ENCODE measurements around the gene PCBP3. TPM values are rescaled to one million over a fixed set of nuclear protein-coding genes. Genes with fewer than 3 reads are reported as not detected.
"Not testable (repeated sequence)": the region's sequence is repeated elsewhere in the genome, so short reads cannot be mapped to it uniquely, and the experiment has no call there.

The PCBP3 gene
- polyA plus RNA-seq, 3 donors, result 1.7 to 2.5 (median 2.4) TPM

- not testable (repeated sequence) for DNase-seq (ENCODE audit: extremely low read depth in 1 of 11, low read depth in 9 of 11, low spot score in 4 of 11)
Observed at GRCh38 chr21:45815781-45816180, 172.3 kb downstream of the PCBP3 start.

- no peak for DNase-seq (ENCODE audit: extremely low read depth in 1 of 11, low read depth in 9 of 11, low spot score in 4 of 11)
Observed at GRCh38 chr21:45816794-45817193, 173.3 kb downstream of the PCBP3 start.

DNA sequence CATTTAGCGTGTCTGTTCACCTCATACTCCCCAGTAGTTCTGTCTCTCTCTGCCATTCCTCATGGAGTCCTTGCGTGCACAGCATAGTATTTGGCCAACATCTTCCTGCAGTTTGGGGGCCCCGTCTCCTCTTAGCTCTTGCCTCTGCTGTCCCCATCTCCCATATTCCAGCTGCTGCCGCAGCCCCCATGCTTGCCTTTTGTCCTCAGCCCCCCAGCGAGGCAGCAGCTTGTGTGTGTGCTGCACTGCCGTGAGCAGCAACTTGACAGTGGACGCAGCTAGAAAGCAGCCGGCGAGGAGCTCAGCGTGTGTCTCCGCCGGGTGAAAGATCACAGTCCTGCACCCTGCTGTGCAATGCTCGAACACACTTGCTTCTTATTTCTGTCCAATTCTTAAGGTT lies 173.8 kb downstream of the PCBP3 start:
- DNase-seq (ENCODE audit: extremely low read depth in 1 of 11, low read depth in 9 of 11, low spot score in 4 of 11), result no peak

DNA sequence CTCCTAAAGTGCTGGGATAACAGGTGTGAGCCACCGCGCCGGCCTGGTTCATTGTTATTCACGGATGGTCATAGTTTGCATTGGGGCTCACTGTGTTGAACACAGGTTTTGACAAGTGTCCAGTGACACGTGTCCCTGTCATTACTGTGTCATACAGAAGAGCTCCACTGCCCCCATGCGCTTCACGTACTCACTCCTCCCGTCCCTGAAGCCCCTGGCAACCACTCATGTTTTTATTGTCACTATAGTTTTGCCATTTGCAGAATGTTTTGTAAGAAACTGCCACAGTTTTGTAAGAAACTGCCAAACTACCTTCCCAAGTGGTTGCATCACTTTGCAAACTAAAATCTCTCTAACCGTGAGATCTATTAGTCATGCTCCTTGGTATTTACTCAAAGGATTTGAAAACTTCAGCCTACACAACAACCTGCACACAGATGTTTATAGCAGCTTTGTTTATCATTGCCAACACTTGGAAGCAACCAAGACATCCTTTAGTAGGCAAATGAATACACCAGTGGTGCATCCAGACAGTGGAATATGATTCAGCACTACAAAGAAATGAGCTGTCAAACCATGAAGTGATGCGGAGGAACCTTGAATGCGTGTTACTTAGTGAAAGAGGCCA lies 174.9 kb downstream of the PCBP3 start:
- no peak for DNase-seq (ENCODE audit: extremely low read depth in 1 of 11, low read depth in 9 of 11, low spot score in 4 of 11)

DNA sequence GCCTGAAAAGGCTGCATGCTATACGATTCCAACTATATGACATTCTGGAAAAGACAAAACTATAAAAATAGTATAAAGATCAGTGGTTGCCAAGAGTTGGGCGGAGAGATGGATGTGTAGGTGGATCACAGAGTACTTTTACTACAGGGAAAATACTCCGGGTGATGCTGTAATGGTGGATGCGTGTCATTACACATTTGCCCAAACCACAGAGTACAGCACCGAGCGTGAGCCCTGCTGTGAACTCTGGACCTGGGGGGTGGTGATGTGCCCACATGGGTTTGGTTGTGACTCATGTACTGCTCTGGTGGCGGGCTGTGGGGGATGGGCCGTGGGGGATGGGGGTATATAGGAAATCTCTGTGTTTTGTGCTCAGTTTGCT lies 175.4 kb downstream of the PCBP3 start:
- DNase-seq (ENCODE audit: extremely low read depth in 1 of 11, low read depth in 9 of 11, low spot score in 4 of 11), result no peak

DNA sequence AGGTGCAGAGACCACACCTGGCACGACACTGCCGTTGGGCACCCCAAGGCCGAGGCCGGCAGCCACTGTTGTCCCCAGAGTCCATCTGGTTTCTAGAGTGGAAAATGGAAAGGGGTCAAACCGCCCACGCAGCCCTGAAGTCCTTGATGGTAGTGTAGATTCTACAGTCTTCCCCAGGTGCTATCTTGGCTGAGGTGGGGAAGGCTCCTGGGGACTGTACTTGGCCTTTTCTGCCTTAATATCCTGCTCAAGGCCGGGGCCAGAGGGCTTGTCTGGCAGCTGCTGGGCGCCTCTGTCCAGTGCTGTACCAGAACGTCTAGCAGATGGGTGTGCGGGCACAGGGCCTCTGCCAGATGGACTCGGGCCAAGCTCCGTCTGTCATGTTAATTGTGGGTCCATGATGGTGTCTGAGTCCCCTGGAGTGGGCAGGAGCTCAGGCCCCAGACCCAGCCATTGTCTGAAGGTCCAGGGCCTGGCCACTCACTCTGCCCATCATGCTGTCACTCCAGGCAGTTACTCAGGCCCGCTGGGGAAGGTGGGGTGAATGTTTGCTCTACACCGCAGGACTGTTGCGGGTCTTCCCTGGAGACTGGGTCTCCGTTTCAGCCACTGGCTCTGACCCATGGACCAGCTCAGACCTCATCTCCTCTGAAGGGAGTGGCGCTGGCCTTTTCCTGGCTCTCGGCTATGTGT lies 176.1 kb downstream of the PCBP3 start:
- DNase-seq (ENCODE audit: extremely low read depth in 1 of 11, low read depth in 9 of 11, low spot score in 4 of 11), result no peak

- DNase-seq (ENCODE audit: extremely low read depth in 1 of 11, low read depth in 9 of 11, low spot score in 4 of 11), result peak; percentile 69 to 90 (median 81)
Observed at GRCh38 chr21:45820171-45821091, 176.9 kb downstream of the PCBP3 start.

GRCh38 chr21:45821315-45821962 lies 177.9 kb downstream of the PCBP3 start:
- DNase-seq (ENCODE audit: extremely low read depth in 1 of 11, low read depth in 9 of 11, low spot score in 4 of 11), result no peak

DNA sequence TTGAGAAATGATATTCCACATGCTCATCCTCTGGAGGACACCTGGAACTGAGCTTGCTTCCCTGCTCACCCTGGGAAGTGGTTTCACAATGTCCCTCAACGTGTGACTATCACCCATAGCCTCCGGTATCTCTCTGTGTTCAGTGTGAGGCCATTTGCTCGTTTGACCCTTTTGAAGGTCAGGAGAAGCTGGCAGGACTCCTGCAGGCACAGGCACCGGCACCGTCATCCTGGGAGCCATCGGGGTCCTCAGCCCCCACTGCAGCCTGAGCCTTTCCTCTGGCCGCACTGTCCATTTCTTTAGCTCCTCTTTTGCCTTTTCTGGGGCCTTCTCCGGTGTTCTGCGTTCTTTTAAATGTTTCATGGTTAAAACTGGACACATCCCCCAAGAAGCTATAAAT lies 178.5 kb downstream of the PCBP3 start:
- DNase-seq (ENCODE audit: extremely low read depth in 1 of 11, low read depth in 9 of 11, low spot score in 4 of 11), result no peak

DNA sequence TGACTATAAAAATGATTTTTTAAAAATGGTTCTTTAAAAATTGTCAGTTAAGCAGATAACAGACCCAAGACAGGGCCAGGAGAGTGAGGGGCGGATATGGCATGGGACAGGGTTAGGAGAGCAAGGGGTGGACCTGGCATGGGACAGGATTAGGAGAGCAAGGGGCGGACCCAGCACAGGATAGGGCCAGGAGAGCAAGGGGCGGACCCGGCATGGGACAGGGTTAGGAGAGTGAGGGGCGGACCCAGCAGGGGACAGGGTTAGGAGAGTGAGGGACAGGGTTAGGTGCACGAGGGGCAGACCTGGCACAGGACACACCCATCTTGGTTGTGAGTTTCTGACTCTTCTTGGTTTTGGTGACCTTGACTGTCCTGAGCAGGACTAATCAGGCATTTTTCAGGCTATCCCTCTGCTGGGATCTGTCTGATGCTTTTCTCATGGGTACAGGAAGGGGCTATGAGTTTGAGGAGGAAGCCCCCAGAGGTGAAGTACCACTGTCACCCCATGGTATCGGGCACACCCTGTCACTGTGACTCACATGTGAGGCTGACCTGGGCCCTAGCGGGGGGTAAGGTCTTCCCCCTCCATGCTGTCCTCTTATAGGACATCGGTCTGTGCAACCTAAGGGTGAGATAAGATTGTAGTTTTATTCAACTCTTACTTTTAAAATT lies 179.0 kb downstream of the PCBP3 start:
- DNase-seq (ENCODE audit: extremely low read depth in 1 of 11, low read depth in 9 of 11, low spot score in 4 of 11), result no peak

GRCh38 chr21:45823100-45823681 lies 179.7 kb downstream of the PCBP3 start:
- no peak for DNase-seq (ENCODE audit: extremely low read depth in 1 of 11, low read depth in 9 of 11, low spot score in 4 of 11)

DNA sequence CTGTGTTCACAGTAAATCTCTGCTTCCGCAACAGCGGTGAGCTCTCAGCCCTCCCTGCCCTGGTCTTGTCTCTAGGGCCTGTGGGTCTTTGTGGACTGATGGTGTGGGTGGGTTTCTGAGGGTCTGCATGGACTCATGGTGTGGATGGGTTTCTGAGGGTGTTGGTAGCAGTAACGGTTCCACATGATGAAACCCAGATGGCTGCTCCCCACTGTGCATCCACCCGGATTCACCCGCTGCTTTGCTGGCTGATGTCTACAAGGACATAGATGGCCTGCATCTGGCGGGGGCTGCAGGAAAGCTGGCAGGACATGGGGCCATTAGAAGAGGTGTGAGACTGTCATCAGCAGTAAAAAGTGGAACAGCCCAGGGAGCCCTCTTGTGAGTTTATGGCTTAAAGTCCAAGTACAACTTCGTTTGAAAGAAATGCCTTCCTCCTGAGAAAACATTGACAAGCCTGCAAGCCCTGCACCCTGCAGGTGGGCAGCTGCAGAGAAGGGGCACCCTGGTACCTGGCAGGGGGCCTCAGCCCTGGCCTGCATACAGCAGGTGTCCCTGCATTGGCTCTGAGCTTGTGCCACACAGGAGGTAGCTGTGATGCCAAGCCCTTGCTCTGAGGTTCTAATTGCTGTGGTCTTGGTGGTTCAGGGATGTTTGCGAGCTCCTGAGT lies 181.2 kb downstream of the PCBP3 start:
- no peak for DNase-seq (ENCODE audit: extremely low read depth in 1 of 11, low read depth in 9 of 11, low spot score in 4 of 11)

- DNase-seq (ENCODE audit: extremely low read depth in 1 of 11, low read depth in 9 of 11, low spot score in 4 of 11), result no peak
Observed at GRCh38 chr21:45825219-45825618, 181.7 kb downstream of the PCBP3 start.

DNA sequence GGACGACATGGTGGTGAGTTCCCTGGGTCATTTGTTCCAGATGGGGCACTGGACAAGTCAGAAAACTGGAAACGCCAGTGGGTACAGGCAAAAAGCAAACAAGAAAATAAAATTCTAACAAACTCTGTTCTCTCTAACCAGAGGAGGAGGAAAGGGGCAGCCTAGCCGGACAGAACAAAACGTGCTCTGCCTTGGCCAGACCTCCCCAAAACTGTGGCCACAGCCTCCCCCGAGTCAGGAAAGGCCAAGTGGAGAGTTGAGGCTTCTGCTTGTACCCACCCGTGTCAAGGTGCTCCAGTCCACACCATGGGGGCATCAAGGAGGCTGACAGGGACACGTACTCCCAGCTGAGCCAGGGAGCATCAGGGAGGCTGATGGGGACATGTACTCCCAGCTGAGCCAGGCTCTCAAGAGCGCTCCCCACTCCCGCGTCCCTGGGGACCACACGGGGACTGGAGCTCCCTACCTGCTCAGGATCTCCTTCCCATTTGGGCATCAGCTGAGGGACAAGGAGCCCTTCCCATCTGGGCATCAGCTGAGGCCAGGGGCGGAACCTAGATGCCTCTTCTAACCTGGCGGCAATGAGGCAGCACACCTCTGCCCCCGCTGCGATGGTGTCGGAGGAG lies 183.3 kb downstream of the PCBP3 start:
- DNase-seq (ENCODE audit: extremely low read depth in 1 of 11, low read depth in 9 of 11, low spot score in 4 of 11), result no peak

- no peak for DNase-seq (ENCODE audit: extremely low read depth in 1 of 11, low read depth in 9 of 11, low spot score in 4 of 11)
Observed at GRCh38 chr21:45827302-45827692, 183.8 kb downstream of the PCBP3 start.

DNA sequence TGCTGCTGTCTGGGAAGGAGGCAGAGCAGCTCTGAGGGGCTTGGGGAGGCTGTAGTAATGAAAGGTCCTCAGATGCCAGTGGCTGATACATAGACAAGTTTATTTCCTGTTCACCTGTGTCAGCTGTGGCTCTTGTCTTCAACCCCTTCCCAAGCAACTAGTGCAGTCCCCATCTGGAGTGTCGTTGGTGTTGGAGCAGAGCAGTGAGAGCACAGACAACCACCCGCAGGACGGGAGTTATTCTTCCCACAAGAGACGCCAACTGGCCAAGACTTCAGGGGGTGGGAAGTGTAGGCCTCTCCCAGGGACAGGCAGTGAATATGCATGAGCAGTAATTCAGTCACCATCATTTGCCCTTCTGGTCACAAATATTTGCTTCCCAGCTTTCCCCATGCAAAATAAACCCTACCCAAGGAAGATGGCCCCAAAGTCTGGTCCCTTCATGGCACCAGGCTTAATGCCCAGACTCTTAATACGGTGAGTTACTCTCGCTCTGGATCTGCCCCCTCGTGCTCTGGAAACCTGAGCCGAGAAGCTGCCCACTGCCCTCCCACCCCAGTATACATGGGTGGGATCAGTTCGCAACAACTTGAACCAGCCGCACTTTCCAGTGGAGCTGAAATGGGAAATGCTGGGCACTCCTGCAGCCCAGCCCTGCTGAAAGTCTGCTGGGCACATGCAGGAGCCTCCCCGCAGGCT lies 184.5 kb downstream of the PCBP3 start:
- DNase-seq (ENCODE audit: extremely low read depth in 1 of 11, low read depth in 9 of 11, low spot score in 4 of 11), result no peak
